Stimulated activated CD4-positive, alpha-beta T cell treated with anti-CD3 and anti-CD28 coated beads, Interleukin-4, amount 100 ng/mL, for 1 hour (primary cell): ENCODE measurements around the gene RFFL.
"Not testable (repeated sequence)": the region's sequence is repeated elsewhere in the genome, so short reads cannot be mapped to it uniquely, and the experiment has no call there.

Experiments
- DNase-seq: peaks from one replicate; pipeline ENCODE4 v3.0.0-alpha.2; 2020

The RFFL gene

GRCh38 chr17:35046245-35046644 is 17.3 kb downstream of the RFFL start:
- DNase-seq, result no peak

DNA sequence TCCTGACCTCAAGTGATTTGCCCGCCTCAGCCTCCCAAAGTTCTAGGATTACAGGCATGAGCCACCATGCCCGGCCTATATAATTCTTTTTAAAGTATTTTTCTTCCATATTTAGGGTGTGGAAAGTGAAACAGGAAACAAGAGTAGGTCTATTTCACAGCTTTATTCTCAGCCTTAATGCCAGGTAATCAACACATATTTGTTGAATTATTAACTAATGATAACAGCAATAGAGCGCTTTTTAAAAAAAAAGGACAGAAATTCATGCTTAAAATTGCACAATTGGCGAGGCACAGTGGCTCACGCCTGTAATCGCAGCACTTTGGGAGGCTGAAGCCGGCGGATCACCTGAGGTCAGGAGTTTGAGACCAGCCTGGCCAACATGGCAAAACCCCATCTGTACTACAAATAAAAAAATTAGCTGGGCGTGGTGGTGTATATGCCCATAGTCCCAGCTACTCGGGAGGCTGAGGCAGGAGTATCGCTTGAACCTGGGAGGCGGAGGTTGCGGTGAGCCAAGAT is 18.0 kb downstream of the RFFL start:
- not testable (repeated sequence) for DNase-seq

DNA sequence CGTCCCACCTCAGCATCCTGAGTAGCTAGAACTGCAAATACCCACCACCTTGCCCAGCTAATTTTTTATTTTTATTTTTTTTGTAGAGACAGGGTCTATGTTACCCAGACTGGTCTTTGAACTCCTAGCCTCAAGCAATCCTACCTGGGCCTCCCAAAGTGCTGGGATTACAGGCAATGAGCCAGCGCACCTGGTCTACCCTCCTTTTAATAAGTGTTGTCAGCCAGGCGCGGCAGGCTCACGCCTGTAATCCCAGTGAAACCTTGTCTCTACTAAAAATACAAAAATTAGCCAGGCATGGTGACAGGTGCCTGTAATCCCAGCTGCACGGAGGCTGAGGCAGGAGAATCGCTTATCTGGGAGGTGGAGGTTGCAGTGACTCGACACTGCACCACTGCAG is 19.3 kb downstream of the RFFL start:
- no peak for DNase-seq

DNA sequence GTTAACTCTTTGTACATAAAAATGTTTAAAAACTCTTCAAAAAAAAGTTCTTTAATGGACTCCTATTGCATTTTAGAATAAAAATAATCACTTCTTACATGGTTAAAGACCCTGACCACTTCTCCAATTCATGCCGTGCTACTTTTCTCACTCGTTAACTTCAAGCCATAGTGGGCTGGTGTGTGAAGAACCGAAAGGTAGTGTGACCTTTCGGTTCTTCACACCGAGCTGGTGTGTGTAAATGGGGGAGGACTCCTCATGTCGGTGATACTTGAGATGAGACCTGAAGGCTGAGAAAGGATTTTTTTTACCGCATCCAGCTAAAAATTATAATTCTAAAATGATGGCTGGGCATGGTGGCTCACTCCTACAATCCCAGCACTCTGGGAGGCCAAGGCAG is 22.1 kb downstream of the RFFL start:
- DNase-seq, result no peak

GRCh38 chr17:35038453-35038852 is 25.1 kb downstream of the RFFL start:
- no peak for DNase-seq

DNA sequence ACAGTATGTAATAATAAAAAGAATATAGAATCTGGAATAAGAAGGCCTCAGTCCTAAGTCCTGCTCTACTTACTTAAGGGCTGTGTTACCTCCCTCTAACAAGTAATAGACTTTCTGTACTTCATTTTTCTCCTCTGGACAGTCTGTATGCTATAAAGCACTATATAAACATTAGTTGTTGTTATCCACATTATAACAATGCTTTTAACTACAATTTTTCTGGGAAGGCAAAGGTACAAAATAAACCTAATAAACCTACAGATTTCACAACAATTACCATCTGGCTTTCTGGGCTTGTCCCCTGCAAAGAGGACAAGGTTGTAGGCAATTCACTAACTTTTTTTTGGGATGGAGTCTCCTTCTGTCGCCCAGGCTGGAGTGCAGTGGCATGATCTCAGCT is 32.7 kb downstream of the RFFL start:
- DNase-seq, result no peak

DNA sequence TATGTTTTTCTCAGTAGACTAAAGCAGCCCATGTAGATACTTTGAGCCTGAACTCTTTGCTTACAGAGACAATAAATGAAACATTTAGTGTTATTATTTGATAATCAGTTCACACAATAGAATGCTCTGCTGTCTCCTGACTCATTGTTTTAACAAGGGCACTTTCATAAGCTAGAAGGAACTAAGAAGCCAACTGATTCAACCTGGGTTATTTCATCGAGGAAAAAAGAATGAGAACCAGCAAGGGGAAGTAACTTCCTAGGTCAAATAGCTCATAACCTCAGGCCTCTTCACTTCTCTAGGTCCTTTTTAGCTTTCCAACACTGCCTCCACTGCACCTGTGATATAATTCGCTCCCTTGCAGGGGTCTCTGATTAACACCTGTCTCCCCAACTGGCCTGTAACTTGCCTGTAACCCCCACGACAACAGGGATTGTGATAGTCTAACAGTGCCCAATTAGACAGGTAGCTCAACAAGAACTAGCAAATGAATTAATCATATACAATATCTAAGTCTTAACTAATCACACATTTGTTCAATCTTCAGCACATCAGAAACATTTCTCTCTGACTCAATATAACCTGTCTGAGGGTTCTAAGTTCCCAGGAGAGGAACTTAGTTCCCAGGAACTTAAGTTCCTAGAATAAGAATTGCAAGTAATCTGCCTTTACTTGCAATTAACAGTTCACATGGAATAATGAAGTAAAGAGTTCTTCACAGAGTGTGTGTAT is 34.8 kb downstream of the RFFL start:
- DNase-seq, result no peak

DNA sequence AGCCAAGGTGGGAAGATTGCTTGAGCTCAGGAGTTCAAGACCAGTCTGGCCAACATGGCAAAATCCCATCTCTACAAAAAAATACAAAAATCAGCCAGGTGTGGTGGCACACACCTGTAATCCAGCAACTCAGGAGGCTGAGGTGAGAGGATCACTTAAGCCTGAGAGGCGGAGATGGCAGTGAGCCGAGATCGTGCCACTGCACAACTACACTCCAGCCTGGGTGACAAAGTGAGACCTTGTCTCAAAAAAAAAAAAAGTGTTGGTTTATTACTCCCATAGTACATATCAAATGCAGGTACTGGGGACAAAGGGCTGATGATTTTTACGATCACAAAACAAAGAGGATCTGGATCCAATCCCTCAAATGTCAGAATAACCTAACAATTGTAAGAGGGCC is 35.4 kb downstream of the RFFL start:
- not testable (repeated sequence) for DNase-seq

DNA sequence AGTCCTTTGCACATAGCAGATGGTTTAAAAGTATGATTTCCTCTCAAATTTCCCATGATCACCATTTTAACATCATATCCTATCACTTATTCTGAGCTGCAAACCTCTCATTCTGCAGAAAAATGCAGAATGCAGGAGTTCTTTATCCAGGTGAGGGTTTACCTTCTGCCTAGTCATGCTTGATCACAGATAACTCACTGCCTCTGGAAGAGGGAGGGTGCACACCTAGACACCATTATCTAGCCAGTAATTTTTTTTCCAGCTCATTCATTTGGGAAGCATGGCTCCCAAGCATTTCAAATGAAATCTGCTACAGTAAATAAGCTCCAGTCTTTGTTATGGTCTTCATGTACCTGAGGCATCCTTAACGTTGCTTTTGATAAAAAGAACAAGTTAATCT is 38.0 kb downstream of the RFFL start:
- DNase-seq, result no peak

DNA sequence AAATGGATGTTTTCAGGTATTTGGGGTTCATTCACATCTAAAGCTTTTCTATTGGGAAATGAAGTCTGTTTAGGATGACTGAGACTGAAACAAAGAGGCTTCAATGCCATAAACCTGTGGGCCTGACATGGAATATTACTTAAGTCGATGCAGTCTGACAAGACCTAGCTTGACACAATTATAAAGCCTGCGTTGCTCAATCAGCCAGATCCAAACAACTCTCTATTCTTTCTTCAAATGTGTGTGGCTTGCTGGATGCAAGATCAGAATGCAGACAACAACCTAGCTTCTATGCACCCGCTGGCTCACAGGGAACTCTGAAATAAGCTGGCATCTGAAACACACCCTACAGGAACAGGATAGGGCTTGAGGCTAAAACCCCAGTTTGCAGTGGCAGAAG is 40.0 kb downstream of the RFFL start:
- DNase-seq, result no peak

GRCh38 chr17:35022536-35023063 is 40.9 kb downstream of the RFFL start:
- peak; percentile 66 for DNase-seq

GRCh38 chr17:35021520-35022380 is 41.8 kb downstream of the RFFL start:
- DNase-seq, result no peak

- no peak for DNase-seq
Observed at GRCh38 chr17:35019386-35020179, 43.9 kb downstream of the RFFL start.

GRCh38 chr17:35018814-35019213 is 44.7 kb downstream of the RFFL start:
- DNase-seq, result no peak

GRCh38 chr17:35017021-35017420 is 46.5 kb downstream of the RFFL start:
- DNase-seq, result no peak

DNA sequence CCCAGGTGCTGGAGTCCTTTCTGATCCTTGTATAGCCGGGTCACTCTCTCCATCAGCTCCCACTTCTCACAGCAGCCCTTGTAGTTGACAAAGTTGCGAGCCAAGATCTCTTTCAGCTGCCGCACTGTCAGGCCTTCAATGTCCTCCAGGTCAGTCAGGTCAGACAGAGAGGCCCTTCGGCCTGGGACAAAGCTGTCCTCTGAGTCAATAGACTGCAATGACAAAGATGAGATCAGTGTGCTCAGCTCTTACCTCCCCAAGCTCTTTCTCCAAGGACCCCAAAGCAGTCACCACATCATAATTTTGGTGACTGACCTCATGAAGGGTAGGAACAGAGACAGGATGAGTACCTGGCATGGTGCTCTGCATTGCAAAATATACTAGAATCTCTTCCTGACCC is 47.1 kb downstream of the RFFL start:
- no peak for DNase-seq

DNA sequence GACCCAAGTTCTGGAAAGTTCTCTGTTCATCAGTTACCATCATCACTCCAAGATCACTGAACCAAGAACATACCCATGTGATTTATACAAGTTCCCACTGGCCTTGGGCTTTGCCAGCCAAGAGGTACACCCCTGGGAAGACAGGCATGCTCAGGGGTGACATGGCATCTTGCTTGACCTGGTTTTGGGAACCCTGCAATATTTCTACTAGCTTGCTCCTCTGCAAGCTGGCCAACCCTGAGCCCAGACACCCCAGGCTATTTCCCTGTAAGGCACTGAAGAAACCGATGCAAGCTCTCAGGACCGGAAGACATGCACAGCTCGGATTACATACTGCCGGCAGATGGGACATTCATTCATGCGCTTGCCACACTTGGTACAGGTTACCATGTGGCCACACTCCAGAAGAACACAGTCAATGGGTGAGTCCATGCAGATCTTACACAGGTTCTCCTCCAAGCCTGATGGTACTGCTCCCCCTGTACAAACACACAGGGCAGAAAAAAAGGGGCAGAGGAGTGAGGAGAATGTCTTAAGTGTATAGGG is 51.8 kb downstream of the RFFL start:
- no peak for DNase-seq

GRCh38 chr17:35010093-35010492 is 53.4 kb downstream of the RFFL start:
- no peak for DNase-seq

- no peak for DNase-seq
Observed at GRCh38 chr17:35006961-35007360, 56.5 kb downstream of the RFFL start.

DNA sequence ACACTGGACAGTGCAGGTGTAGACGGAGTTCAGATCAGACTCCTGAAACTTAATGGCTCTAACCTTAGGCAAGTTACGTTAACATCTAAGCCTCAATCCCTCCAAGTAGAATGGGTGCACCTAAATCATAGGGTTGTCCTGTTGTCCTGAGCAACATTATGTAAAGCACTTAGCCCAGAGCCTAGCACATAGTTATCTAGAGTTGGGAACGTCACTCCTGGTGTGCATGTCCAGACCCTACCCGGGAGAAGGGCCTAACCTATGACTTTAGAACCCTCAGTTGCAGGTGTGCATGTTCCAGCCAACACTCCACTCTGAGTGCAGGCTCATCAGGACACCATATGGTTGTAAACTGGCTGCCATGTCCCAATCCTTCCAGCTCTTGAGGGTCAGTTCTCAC is 57.2 kb downstream of the RFFL start:
- no peak for DNase-seq

- DNase-seq, result no peak
Observed at GRCh38 chr17:35003778-35004177, 59.7 kb downstream of the RFFL start.

GRCh38 chr17:35002876-35003551 is 60.5 kb downstream of the RFFL start:
- no peak for DNase-seq
